K562 (cell line): ENCODE results near the gene PPM1G. TPM values are rescaled to one million over a fixed set of nuclear protein-coding genes. Genes with fewer than 3 reads are reported as not detected.
A peak's percentile ranks its signal among the peaks of the same experiment; 100 is the strongest.

Source experiments
- ATF2 ChIP-seq: sonication (generic); formaldehyde crosslinking; IDR thresholded peaks from 2 replicates; pipeline ENCODE4 v1.8.1; 2022; ENCODE audit warnings: missing genetic modification reagents
- CEBPG ChIP-seq, 3 experiments: fragments of 200-800 bp in 1 of 3; sonication (Bioruptor generic) in 1 of 3; sonication (generic) in 1 of 3; formaldehyde crosslinking in 1 of 3; IDR thresholded peaks in 2 of 3; conservative IDR thresholded peaks in 1 of 3; 2 replicates each; pipeline versions ENCODE4 v1.6.1 to v1.8.0; 2016 to 2022; ENCODE audit warnings: missing compliant biosample characterization in 2 of 3, missing genetic modification characterization in 2 of 3, mild to moderate bottlenecking in 1 of 3, missing genetic modification reagents in 1 of 3
- HNRNPLL ChIP-seq: fragments of 200-400 bp; formaldehyde crosslinking; IDR thresholded peaks from 2 replicates; pipeline ENCODE4 v1.6.1; 2017; ENCODE audit warnings: low read length, low read depth, mild to moderate bottlenecking; ENCODE audit not compliant: poor library complexity, severe bottlenecking
- MTA2 ChIP-seq: fragments of 450-650 bp; IDR thresholded peaks from 2 replicates; pipeline ENCODE4 v1.6.1; 2016; ENCODE audit warnings: low read depth
- PML ChIP-seq: IDR thresholded peaks from 2 replicates; pipeline ENCODE4 v1.6.1; 2012; ENCODE audit warnings: low read length, inconsistent platforms
- POLR3G ChIP-seq: IDR thresholded peaks from 2 replicates; pipeline ENCODE4 v1.6.1; 2011; ENCODE audit not compliant: insufficient read length, insufficient replicate concordance; ENCODE audit errors: extremely low read depth
- SNRNP70 ChIP-seq: fragments of 200-400 bp; formaldehyde crosslinking; optimal IDR thresholded peaks from 2 replicates; pipeline ENCODE3; 2017; ENCODE audit warnings: low read depth, low read length
- SUPT5H ChIP-seq: fragments of 450-650 bp; IDR thresholded peaks from 2 replicates; pipeline ENCODE4 v1.6.1; 2016
- TFAP4 ChIP-seq: sonication (generic); formaldehyde crosslinking; IDR thresholded peaks from 2 replicates; pipeline ENCODE4 v1.8.0; 2022; ENCODE audit warnings: missing genetic modification reagents, mild to moderate bottlenecking, moderate library complexity, borderline replicate concordance
- THAP12 ChIP-seq: fragments of 250-450 bp; sonication (Bioruptor Pico); IDR thresholded peaks from 2 replicates; pipeline ENCODE4 v1.9.0; 2021; ENCODE audit warnings: mild to moderate bottlenecking, inconsistent platforms
- YY1 ChIP-seq, 3 experiments: IDR thresholded peaks; 2 replicates each; pipeline ENCODE4 v1.6.1; 2011; ENCODE audit warnings: low read length in 2 of 3, mild to moderate bottlenecking in 2 of 3, moderate library complexity in 2 of 3, borderline replicate concordance in 1 of 3, control low read depth in 1 of 3, low read depth in 1 of 3; ENCODE audit not compliant: insufficient read depth in 3 of 3, insufficient replicate concordance in 2 of 3, control insufficient read depth in 1 of 3, insufficient read length in 1 of 3; ENCODE audit errors: extremely low read depth in 1 of 3
- ZBTB11 ChIP-seq, 3 experiments: fragments of 200-800 bp in 1 of 3; fragments of 250-450 bp in 1 of 3; fragments of 450-650 bp in 1 of 3; sonication (Bioruptor Pico) in 1 of 3; sonication (Bioruptor generic) in 1 of 3; formaldehyde crosslinking in 1 of 3; IDR thresholded peaks; 2 replicates each; pipeline versions ENCODE4 v1.6.1 to v1.8.0; 2016 to 2022; ENCODE audit warnings: mild to moderate bottlenecking in 2 of 3, missing genetic modification characterization in 2 of 3, missing compliant biosample characterization in 1 of 3, moderate library complexity in 1 of 3
- ZNF175 ChIP-seq: fragments of 200-800 bp; sonication (Bioruptor generic); IDR thresholded peaks from 2 replicates; pipeline ENCODE4 v1.6.1; 2016; ENCODE audit warnings: low read depth, mild to moderate bottlenecking, missing genetic modification characterization, missing compliant biosample characterization
- ZNF655 ChIP-seq: fragments of 250-450 bp; sonication (Bioruptor Pico); IDR thresholded peaks from 2 replicates; pipeline ENCODE4 v1.5.0; 2021
- polyA plus RNA-seq, 8 experiments: library from polyadenylated mRNA; depleted of rRNA in 4 of 8; stranded (reverse) in 5 of 8; unstranded in 3 of 8; fragments of >200 nt; fragmentation: Nextera tagmentation in 2 of 8; fragmentation: Illumina TruSeq in 1 of 8; extraction: Ambion mirVana in 2 of 8; extraction: Trizol in 1 of 8; gene quantifications; 2 replicates each; pipeline versions ENCODE4 v1.2.1 to v1.2.3, GENCODE V29; 2011 to 2014; ENCODE audit warnings: inconsistent platforms in 1 of 8, missing spikeins in 1 of 8
- total RNA-seq, 7 experiments: library from RNA; depleted of rRNA in 6 of 7; stranded (reverse); fragments of >200 nt in 6 of 7; fragmentation: Illumina TruSeq in 2 of 7; extraction: Trizol in 2 of 7; gene quantifications; 2 replicates each; pipeline versions ENCODE4 v1.2.1 to v1.2.3, GENCODE V29; 2011 to 2021; ENCODE audit warnings: low replicate concordance in 1 of 7

Gene PPM1G
- total and polyA plus RNA-seq, 9 of the 15 experiments (the other 6 are each of a cell fraction or from before 2014, with no cell fraction given) = 61.7 to 230 (median 153) TPM

- TF ChIP-seq ZNF655 (CRISPR knock-in tag) = no peak
- no peak for TF ChIP-seq ATF2 (CRISPR knock-in tag)
- TF ChIP-seq ZBTB11 (CRISPR knock-in tag; IDR thresholded peaks at IDR 0.05) = peak in 2 of 3 experiments; percentile 44 to 92; a peak in 2 of 6 replicates
- peak; percentile 75 for TF ChIP-seq HNRNPLL
- TF ChIP-seq ZNF175 (CRISPR knock-in tag) = peak; percentile 58; the same call in 1 of the 2 replicates
- peak; percentile 25; the same call in 1 of the 2 replicates for TF ChIP-seq THAP12 (CRISPR knock-in tag)
- peak; percentile 98 for TF ChIP-seq TFAP4
- TF ChIP-seq CEBPG (CRISPR knock-in tag; IDR thresholded peaks at IDR 0.05) = no peak
- TF ChIP-seq CEBPG (tag; conservative IDR thresholded peaks at IDR 0.05 in 1 of 2, IDR thresholded peaks at IDR 0.05 in 1 of 2) = no peak
- peak; percentile 55; the same call in 1 of the 2 replicates for TF ChIP-seq PML
- no peak for TF ChIP-seq MTA2
- no peak for TF ChIP-seq SNRNP70
- peak; percentile 84 for TF ChIP-seq SUPT5H
- peak; percentile 40 to 87 (median 62) for TF ChIP-seq YY1 (IDR thresholded peaks at IDR 0.05; ENCODE audit: borderline replicate concordance in 1 of 3, control insufficient read depth in 1 of 3, extremely low read depth in 1 of 3, insufficient read depth in 3 of 3, insufficient read length in 1 of 3, insufficient replicate concordance in 2 of 3, low read depth in 1 of 3, low read length in 2 of 3)
- no peak for TF ChIP-seq POLR3G
These were observed 28.5 kb downstream of the PPM1G start, which contains the start of gene ZNF513 (continued) for GRCh38 chr2:27380626-27381545.
